K562 (cell line): ENCODE measurements around the gene NR3C2. TPM values are rescaled to one million over a fixed set of nuclear protein-coding genes. Genes with fewer than 3 reads are reported as not detected.

Experiments
- MEIS2 ChIP-seq: fragments of 450-650 bp; IDR thresholded peaks from 2 replicates; pipeline ENCODE4 v1.6.1; 2014; ENCODE audit warnings: mild to moderate bottlenecking; ENCODE audit not compliant: partially characterized antibody
- MGA ChIP-seq: fragments of 450-650 bp; IDR thresholded peaks from 2 replicates; pipeline ENCODE4 v1.6.1; 2016; ENCODE audit warnings: mild to moderate bottlenecking, moderate library complexity
- TFAM ChIP-seq: fragments of 250-450 bp; sonication (Bioruptor Pico); conservative IDR thresholded peaks from 2 replicates; pipeline ENCODE4 v1.5.0; 2021; ENCODE audit warnings: mild to moderate bottlenecking, moderate library complexity
- WHSC1 ChIP-seq: IDR thresholded peaks from one replicate; pipeline ENCODE4 v1.6.1; 2012; ENCODE audit warnings: low read length, control low read depth, inconsistent platforms
- ZNF217 ChIP-seq: sonication (generic); formaldehyde crosslinking; IDR thresholded peaks from 2 replicates; pipeline ENCODE4 v1.8.0; 2022; ENCODE audit warnings: mild to moderate bottlenecking, missing genetic modification reagents
- polyA plus RNA-seq, 8 experiments: library from polyadenylated mRNA; depleted of rRNA in 4 of 8; stranded (reverse) in 5 of 8; unstranded in 3 of 8; fragments of >200 nt; fragmentation: Nextera tagmentation in 2 of 8; fragmentation: Illumina TruSeq in 1 of 8; extraction: Ambion mirVana in 2 of 8; extraction: Trizol in 1 of 8; gene quantifications; 2 replicates each; pipeline versions ENCODE4 v1.2.1 to v1.2.3, GENCODE V29; 2011 to 2014; ENCODE audit warnings: inconsistent platforms in 1 of 8, missing spikeins in 1 of 8
- total RNA-seq, 7 experiments: library from RNA; depleted of rRNA in 6 of 7; stranded (reverse); fragments of >200 nt in 6 of 7; fragmentation: Illumina TruSeq in 2 of 7; extraction: Trizol in 2 of 7; gene quantifications; 2 replicates each; pipeline versions ENCODE4 v1.2.1 to v1.2.3, GENCODE V29; 2011 to 2021; ENCODE audit warnings: low replicate concordance in 1 of 7

The NR3C2 gene
- total and polyA plus RNA-seq, 9 of the 15 experiments (the other 6 are each of a cell fraction or from before 2014, with no cell fraction given), result 0.01 to 0.28 (median 0.16) TPM; not detected in 2

DNA sequence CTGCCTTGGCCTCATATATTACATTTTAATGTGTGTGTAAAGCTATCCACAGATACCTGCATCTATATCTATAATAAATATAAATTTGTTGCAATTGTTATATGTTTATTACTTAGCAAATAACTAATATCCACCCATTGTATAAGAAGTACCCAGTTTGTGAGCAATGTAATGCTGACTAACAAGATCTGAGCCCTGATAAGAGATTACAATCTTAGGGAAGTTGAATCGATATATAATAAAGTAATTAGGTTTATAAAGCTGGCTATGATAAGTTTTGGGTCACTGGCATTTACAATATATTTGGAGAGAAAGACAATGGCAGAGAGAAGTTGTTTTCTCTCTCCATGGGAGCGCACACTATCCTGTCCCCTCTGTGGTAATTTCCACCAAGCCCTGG, 280.6 kb downstream of the NR3C2 start (continued):
- TF ChIP-seq ZNF217 (CRISPR knock-in tag), result no peak
- no peak for TF ChIP-seq MEIS2
- TF ChIP-seq TFAM (CRISPR knock-in tag), result no peak
- no peak for TF ChIP-seq WHSC1
- no peak for TF ChIP-seq MGA
